HG03520 (cell line): ENCODE measurements around the gene VASN.
"Not testable (repeated sequence)": the region's sequence is repeated elsewhere in the genome, so short reads cannot be mapped to it uniquely, and the experiment has no call there.

Source experiments
- ATAC-seq: cut with Tn5 transposase; IDR thresholded peaks from one replicate; pipeline ENCODE4 v1.9.1; 2021; ENCODE audit warnings: mild to moderate bottlenecking, moderate library complexity; ENCODE audit not compliant: unreplicated experiment

The VASN gene

DNA sequence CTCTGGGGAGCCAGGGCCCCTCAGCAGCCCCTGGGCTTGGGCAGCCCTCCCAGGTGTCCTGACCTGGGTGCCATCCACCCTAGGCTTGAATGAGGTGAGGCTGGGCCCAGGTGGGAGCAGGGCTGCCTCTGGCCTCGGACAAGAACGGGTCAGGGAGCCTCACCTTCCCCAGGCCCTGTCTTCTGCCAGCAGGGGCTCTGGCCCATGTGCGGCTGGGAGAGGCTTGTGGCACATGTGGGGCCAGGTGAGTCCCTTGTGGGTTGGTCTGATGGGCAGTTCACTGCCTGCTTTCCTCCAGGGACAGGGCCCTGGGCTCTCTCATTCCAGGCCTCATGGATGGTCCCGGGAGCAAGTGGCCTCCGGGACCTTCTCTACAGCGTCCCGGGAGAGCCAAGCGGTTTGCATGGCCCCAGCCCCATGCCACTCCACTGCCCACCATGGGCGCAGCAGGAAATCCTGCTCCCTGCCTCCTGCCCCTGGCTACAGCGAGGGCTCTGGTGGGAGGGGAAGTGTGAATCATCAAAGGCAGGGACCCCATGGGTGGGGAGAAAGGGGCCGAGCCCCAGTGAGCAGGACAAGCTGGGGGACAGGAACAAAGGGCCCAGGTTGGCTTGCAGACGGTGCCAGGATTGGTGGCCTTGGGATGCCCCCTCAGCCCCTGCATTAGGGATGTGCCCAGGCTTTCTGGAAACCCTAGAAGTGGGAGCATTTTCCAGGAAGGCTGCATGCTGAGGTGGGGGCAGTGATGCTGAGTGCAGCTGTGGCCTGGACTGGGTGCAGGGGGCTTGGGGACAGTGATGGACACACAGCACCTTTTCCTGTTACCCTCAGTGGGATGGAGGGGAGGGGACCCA lies 12.2 kb downstream of the VASN start:
- no peak for ATAC-seq

DNA sequence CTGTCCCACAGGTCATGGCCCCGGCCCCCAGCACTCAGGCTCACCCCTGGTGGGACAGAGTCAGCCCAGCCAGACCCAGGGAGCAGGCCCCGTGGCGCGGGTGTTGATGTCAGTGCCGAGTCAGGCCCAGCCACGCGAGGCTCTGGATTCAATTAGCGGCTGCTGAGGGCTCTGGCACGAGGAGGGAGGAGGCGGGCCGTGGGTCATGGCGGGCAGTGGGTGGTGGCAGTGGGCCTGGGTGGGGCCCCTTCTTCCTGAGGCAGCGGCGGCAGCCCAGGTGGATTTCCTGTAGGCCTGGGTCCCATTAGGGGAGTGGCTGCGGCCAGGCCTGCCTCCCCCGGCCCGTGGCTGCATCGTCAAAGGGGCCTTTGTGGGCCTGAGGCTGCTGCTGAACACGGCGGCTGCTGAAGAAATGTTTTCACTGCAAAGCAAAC lies 12.9 kb downstream of the VASN start:
- no peak for ATAC-seq

DNA sequence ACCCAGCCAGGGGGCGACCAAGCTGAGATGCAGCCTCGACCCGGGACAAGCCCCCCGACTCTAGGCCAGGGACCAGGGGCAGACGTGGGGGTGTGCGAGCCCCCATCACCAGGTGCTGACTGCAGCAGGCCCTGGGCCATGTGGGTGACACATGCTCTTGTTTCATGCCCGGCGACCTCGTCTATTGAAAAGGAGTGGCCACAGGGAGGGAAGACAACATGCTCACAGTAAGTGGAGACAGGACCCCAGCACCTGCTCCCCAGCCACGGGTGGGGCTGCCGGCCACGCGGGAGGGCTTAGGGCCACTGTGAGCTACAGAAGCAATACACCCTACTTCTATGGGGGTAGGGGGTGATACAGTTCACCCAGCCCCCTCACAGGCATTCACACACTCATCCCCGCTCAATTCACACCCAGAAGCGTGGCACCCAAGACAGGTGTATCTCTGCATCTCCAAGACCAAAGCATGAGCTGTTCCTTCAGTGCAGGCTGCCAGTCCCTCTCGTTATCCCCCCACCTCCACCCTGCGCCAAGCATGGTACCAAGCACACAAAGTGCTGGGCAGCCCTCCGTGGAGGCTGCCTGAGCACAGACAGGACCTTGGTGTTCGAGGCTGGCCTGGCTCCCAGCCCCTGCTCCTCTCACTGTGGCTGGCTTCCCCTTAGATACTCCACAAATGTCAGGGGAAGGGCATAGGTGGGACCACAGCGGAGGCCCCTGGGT lies 13.6 kb downstream of the VASN start:
- no peak for ATAC-seq

DNA sequence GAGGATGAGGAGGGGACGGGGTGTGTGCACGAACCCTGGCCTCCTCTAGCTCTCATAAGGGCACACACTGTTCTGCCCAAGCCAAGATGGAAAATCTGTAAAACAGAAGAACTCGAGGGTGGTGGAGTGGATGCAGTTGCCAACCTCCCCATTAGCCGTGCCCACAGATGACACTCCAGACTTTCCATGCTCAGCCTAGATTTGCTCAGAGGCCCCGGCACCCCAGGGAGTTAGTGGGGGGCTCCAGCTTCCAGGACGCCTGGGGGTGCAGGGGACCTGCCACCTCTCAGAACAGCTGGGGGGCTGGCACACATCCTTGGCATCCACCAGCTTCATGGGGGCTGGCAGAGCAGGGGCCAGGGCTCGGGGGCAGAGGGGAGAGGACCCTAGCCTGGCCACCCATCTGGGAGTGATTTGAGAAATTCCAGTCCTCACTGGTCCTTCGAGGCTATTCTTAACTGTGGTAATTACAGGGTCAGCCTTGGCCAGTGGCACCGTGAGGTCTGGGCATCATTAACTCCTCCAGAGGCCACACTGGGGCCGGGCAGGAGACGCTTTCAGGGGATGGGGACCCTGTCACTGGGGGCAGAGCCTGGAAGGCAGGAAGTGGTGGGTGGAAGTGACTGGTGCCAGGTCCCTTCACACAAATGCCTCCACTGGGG lies 14.3 kb downstream of the VASN start:
- ATAC-seq = no peak

DNA sequence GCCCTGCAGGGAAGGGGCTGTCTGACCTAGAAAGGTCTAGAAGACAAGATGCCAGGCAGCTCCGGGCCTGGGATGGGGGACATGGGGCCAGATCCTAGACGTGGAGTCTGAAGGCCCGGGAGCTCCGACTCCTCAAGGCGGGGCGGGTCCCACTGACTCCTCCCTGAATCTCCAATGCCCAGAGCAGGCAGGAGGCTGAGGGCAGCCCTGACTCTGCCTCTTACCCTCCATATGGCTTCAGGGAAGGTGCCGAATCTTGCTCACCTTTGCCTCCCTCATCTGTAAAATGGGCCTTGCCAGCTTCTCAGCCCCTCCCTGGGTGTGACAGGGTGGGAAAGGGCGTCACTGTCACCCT lies 14.8 kb downstream of the VASN start:
- ATAC-seq = no peak

DNA sequence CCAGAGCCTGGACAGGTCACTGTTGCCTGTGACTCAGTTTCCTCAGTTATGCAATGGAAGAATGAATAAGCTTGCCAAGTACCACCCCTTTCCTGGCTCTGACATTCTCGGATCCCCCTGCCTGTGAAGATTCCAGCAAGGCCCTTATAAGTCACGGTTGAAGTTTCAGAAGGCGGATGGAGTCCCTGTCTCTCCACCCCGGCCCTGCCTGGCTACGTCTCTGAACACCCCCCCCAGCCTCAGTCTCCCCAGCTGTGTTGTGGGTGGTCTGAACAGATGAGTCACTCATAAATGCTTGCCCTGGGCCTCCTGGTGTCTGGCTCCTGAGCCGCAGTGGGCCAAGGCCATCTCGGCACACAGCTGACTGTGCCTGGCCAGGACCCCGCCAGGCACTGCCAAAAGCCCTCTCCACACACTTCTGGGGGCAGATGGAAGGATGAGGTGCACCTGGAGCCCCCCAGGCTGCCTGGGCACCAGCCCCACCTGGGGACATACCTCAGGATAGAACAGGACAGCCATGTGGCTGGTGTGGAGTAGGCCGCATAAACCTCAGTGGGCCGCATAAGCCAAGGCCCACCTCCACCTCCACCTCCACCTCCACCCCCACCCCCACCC lies 15.4 kb downstream of the VASN start:
- no peak for ATAC-seq

DNA sequence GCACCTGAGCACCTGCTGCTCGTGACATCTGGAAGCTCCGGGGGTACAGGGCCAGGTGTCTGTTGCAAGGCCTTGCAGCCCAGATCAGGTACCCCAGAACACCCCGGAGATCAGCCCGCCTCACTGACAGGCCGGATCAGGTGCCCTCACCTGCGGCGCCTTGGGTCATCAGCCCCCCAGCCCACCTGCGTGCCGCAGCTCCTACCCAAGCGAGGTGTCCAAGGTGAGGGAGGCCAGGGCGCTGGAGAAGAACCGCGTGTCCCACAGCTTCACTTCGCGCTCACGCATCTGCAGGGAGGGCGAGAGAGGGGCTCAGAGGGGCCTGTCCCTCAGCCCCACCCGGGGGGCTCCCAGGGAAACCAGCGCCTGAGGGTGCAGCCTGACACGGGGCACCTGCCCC lies 16.1 kb downstream of the VASN start:
- ATAC-seq = no peak

DNA sequence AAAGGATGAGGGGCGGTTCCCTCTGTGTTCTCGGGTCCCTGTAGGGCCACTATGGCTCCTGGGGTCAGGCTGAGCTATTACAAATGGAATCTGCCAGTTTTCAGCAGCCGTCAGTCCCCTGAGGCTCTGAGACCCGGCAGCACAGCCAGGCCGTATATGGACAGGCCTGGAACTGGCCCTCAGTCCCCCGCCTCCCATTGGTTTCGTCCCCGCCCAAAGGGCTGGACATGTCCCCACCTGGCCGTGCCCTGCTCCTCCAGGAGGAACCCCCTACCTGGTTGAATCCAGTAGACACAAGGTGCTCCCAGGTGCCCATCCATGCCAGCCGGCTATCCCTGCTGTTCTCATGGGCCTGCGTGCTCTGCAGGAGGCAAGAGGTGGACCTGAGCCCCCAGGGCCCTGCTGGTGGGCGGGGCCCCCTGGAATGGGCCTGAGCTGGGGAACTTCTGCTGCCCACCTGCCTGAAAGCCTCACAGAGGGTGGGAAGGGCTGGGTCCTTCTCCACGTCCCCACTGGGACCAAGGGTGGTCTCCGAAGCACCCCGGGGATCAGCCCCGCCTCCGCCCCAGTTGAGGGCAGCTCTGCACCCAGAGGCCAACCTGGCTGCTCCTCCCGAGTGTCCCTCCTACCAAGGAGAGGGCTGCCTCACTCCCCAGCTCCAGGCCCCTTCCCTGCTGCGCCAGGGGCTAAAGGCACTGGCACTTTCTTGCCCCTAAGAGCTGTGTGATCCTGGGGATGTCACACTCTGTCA lies 16.8 kb downstream of the VASN start:
- no peak for ATAC-seq

DNA sequence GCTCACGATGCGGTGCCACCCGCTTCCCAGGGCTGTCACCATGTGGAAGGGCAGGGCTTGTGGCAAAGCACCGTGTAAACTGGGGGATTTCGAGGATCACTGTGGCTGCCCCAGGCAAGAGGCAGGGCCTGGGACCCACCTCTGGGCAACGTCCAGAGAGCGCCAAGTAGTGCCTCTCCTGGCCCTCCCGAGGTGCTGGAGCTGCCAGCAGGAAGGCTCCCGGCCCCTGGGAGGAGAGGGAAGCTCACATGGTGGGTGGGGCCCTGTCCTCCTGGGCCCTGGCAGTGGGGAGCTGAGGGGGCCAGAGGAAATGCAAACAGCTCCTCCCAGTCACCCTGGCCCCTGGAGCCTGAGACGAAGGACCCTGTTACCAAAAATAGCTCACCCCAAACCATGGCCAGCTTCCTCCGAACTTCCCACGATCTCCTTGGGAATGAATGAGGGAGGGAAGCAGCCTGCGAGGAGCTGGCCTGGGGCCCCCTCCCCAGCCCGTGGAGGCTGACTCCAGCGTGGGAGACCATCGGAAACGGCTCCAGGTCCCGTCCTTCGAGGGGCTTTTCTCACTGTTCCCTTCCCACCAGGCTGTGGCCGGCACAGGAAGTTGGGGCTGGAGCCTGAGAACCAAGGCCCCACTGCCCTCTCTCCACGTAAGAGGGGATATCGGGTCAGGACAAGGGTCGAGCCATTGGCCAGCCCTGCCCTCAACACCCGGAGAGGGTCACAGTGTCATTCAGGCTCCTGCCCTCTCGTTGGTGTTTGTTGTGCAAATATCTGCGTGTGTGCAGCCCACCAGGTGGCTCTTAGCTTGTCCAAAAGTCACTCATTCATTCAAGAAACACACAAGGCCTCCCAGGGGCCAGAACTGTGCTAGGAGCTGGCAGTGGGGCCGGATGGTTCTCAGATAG lies 17.7 kb downstream of the VASN start:
- ATAC-seq = no peak

DNA sequence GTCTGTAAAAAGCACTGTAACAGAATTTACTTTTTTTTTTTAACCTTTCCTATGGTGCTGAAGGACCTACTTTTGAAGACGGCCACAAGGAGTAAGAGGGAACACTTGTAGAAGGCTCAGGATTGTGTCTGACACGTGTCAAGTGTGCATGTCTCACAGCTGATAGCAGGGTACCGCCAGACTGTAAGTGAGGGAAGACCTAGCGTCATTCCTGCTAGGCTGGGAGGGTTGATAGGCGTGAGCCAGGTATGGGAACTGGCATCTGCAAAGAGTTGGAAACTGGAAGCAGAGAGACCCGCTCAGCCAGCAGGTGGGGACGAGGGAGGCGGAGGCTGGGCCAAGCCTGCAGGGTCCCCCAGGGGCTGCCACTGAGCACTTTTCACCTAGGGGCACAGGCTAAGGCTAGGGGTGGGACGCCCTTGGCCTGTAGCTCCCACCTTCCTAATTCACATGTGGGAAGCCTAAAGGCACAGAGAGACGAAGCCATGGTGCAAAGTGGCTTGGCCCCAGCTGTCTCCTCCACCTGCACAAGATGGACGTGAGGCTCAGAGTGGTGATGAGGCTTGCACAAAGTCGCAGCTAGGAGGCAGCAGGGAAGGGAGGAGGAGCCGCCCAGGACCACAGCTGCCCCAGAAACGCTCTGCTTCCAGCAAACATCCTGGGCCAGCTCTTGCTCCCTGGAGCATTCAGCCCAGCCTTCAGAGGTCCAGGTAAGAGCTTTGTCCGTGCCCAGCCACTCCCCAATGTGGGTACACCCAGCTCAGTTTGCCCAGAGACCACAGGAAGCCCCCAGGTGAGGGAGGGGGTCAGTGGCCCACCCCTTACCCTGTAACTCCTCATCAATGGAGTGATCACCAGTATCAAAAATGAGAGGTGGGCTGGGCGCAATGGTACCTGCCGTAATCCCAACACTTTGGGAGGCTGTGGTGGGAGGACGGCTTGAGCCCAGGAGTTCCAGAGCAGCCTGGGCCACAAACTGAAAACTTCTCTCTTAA lies 18.9 kb downstream of the VASN start:
- ATAC-seq = no peak

DNA sequence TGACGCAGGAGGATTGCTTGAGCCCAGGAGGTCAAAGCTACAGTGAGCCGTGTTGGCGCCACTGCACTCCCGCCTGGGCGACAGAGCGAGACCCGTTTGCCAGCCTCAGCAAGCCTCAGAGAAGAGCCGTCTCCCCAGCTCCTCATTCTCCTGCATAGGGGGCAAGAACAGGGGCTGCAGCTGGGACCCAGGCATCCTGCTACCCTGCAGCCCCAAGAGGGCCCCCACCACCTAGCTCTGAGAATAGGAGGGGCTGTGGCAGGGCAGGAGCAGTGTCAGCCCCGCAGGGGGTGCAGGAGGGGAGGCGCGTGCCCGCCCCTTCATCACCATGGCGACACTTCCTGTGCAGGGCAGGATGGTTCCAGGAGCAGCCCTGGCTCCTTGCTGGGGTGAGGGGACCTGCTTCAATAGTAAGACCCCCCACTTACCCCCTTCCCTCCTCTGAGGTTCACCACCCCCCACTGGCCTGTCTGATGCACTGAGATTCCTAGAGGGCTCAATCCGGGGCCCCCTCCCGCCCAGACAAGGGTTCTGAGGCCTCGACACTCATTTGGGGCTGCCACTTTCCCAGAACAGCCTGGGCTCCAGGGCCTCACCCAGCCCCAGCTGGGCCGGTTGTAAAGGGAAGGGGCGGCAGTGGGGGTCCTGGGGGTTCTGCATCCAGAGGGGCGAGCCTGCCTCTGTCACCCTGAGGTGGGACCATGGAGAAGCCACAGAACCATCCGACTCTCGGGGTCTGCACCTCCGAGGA lies 20.2 kb downstream of the VASN start:
- ATAC-seq = no peak

DNA sequence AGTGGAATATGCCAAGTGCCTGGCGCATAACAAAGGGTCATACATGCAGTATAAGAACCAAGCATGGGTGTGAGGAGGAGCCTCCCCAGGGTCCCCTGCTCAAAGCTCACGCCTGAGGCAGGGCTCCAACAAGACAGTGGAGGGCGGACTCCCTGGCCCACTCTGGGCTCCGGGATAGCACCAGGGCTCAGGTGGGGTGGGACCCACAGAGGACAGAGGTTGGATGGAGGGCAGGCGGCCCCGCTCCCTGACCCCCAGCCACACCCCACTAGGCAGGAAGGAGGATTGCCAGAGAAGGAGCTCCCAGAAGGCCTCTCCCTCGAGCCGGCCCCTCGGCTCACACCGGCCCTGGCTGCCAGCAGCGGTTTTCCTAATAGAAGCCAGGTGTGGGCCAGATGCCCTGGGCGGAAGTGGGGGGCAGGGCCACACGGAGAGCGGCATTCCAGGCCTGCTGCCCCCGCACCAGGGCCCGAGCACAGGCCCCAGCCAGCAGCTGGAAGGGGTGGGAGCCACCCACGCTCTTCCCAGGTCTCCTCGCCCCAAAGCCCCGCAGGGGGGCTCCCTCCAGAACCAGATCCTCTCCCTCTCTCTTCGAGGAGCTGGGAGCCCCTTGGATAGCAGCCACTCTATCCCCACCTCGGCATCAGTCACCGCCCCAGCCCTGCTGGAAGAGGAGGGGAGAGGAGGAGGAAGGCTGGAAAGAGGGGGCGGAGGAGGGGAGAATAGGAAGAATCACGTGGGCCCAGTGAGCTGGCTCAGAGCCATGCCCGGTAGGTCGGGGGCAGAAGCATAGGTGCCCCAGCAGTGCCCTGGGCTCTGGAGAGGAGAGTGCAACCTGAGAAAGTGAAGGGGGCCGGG lies 21.0 kb downstream of the VASN start:
- ATAC-seq = no peak

DNA sequence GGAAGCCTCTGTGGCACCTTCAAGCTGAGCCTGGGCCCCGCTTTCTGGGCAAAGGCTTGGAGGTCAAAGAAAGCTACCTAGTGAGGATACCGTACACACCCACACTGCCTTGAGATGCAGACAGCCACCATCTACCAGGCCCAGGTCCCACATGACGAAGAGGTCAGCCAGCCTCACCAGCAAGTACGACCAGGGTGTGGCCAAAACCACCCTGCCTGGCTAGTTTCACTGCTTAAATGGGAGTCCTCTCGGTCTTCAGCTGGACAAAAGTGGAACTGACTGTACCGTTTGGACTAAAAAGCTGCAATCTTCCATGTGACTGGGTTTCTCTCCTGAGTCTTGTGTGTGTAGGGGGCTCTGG lies 21.6 kb downstream of the VASN start:
- ATAC-seq = no peak

DNA sequence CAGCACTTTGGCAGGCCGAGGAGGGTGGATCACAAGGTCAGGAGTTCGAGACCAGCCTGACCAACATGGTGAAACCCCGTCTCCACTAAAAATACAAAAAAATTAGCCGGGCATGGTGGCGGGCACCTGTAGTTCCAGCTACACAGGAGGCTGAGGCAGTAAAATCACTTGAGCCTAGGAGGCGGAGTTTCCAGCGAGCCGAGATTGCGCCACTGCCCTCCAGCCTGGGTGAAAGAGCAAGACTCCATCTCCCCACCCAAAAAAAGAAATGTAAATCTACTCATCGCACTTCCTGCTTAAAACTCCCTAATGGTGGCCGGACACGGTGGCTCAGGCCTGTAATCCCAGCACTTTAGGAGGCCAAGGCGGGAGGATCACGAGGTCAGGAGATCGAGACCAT lies 22.2 kb downstream of the VASN start:
- not testable (repeated sequence) for ATAC-seq

DNA sequence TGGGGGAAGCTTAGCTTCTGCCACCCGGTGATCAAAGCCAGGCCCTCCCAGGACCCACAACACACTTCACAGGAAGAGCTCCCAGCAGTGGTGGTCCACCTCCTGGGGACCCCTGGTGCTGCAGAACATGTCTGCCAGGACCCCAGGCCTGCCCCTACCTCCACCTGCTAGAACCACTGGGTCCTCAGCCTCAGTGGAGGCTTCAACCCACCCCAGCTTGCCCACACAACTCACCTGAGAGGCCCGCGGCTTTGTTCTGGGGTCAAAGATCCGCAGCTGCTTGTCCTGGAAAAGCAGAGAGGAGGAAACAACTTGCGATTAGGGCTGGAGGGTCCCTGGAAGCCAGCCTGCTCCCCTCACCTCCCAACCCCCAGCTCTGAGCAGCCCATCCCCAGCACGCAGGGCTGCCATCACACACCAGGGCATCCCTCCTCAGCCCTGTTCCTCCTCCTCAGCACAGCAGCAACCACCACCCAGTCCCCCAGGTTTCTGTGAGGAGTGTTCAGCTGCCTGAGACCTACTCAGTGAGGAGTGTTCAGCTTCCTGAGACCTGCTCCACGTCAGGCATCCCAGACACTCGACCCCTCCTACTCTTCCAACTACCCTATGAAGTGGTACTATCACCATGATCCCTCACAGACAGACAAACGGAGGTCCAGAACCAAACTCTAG lies 23.5 kb downstream of the VASN start:
- no peak for ATAC-seq

DNA sequence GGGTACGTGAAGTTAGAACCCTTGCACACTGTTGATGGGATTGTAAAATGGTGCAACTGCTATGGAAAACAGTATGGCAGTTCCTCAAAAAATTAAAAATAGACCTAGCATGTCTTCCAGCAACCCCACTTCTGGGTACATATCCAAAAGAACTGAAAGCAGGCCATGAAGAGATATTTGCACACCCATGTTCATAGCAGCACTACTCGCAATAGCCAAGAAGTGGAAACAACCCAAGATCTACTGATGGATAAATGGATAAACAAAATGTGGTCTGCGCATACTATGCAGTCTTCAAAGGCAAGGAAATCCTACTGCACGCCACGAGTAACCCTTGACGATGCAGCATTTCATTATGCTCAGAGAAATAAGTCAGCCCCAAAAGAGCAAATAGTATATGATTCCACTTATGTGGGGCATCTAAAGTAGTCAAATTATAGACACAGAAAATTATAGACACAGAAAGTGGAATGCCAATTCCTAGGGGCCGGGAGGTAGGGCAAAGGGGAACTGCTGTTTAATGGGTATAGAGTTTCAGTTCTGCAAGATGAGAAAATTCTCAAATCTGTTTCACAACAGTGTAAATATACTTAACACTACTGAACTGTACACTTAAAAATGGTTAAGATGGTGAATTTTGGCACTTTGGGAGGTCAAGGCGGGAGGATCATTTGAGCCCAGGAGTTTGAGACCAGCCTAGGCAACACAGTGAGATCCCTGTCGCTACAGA lies 27.5 kb downstream of the VASN start:
- no peak for ATAC-seq
